Measurements from ENCODE around the gene SLC46A2.
A peak's percentile ranks its signal among the peaks of the same experiment; 100 is the strongest.

Gene SLC46A2

DNA sequence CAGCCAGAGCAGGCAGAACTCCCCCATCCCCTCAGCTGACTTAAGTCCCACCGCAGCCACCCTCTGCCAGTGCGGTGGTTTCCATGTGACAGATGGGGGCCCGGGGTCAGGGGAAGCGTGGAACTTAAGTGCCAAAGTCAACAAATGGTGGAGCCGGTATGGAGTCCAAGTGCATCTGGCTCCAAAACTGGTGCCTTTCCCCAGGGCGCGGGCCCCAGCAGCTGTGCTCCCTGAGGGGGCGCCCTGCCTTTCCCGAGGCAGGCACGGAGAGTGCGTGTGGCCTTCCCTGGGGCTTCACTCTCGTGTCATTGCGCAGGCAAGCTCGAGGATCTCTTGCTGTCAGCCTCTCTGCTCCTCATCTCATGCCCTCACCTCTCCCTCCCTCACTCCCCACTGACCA lies 33.8 kb downstream of the SLC46A2 start:
- no peak for DNase-seq

DNA sequence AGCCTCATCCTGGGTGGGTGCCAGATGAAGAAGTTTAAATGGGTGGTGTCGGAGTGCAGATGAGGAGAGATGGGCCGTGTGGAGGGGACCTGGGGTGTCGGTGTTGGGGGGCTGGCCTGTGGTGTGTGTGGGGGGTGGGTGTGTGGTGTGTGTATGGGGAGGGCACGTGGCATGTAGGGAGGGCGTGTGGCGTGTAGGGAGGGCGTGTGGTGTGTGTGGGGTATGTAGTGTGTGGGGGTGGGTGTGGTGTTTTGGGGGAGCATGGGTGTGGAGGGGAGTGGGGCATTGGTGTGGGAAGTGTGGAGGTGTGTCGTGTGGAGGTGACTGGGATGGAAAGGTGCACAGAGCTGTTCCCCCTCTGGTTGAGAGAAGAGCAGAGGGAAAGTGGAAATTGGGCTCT lies 34.5 kb downstream of the SLC46A2 start:
- DNase-seq: no peak

DNA sequence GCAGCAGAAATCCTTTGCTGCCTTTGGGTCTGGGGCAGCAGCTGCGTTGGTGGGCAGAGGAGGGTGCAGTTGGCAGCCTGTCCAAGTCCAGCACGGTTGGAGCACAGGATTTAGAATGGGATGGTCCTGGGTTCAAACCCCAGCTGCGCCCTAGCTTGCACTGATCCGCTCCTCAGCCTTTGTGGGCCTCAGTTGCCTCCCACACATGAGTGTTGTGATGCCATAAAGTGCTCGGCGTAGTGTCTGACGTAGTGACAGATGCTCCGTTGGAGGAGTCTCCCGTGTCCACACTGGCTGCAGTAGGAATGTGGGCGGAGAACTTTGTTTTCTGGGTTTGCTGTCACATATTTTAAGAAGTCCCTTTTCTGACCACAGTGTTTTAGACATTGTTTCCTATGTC lies 36.0 kb downstream of the SLC46A2 start:
- no peak for DNase-seq

DNA sequence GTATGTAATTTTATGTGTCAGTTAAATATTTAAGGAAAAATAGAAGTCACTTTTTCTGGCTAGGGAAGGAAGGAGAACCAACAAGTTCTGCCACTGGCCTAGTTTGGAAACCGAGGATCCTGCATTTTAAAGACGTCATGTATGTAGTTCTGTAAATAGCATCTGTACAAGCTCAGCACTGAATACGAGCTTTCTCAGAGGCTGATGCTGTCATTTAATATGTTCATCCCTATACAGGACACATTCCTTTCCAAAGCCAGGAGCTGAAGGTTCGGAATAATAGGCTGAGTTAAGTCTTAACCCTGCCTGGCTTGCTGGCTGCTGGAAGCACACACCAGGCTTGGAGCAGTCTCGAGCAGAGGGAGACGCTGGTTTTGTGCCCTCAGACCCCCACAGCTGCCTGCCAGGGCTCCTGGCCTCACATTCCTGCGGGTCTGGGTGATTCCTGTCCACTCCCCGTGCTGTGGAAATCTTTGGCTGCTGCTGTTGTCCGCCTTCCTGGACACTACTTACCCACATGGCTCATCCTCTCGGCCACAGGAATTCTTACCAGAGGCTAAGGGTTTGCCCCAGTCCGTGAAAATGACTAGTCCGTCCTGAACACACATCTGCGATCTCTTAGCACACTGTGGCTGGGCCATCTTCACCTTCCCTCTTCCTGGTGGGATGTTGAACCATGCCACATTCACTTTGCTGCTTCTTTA lies 36.6 kb downstream of the SLC46A2 start:
- DNase-seq: no peak

DNA sequence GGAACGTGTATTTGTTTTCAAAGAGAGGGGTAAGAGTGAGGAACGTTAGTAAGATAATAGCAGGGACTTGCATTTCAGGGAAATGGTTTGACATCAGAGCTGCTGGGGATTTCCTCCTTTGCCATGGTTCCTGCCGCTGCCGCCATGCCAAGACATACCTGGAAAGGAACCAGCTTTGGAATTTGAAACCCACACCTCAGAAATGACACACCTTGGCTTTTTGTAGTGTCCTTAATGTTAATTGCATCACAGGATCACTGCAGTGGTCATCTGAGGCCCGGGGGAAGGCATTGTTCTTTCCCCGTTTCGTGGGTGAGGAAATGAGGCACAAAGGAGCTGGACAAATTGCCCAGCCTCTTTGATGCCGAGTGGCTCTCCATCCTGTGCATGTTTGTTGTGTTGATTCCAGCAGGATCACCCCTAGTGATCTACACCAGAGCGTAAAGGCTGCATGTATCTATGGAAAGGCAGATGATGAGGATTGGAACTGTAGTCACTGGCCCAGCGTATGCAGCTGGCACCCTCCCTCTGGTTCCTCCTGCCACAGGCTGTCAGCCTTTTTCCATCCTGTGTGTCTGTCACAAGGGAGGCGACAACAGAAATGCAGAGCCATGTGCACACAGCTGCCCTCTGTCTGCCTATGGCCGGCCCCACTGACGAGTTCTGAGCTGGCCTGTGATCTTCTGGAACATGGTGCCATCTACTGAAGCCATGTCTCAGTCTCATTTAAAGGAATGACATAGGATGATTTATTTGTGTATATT lies 37.8 kb downstream of the SLC46A2 start:
- DNase-seq: no peak

DNA sequence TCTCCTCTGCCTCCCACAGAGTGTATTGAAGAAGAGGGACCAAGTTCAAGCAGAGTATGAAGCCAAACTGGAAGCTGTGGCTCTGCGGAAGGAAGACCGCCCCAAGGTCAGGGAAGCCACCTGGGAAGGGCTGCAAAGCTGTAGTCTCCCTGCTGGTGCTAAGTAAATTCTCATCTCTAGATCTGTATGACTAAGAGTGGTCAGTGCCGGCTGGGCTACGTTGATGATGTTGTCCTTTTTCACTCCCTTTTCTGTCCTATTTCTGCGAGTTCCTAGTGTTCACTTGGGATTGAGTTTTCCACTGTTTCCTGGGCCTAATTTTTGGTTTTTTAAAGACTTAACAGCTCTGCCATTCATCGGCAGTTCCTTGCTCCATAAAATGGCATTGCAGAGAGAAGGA lies 39.8 kb downstream of the SLC46A2 start:
- DNase-seq: no peak

DNA sequence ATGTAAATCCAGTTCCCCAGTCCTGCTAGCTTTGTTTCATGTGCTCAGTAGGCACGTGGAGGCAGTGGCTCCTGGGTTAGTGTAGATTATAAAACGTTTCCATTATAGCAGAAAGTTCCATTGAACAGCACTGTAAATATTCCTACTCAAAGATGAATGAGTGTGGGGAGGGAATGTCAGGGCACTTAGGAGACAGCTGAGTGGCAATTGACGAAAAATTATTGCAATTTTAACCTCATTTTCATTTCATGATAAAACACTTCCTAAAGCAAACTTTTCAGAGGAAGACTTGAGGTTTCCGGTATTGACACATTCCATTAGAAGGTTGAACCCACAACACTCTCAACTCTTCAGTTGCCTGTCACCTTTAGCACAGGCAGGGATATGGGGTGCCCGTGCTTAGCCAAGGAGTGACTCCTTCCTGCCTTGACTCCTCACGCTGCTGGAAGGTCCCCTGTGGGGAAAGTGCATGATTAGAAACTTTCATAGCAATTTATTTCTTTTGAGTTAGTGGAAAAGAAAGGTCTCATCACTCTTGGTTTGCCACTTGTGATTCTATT lies 41.2 kb downstream of the SLC46A2 start:
- DNase-seq: no peak

DNA sequence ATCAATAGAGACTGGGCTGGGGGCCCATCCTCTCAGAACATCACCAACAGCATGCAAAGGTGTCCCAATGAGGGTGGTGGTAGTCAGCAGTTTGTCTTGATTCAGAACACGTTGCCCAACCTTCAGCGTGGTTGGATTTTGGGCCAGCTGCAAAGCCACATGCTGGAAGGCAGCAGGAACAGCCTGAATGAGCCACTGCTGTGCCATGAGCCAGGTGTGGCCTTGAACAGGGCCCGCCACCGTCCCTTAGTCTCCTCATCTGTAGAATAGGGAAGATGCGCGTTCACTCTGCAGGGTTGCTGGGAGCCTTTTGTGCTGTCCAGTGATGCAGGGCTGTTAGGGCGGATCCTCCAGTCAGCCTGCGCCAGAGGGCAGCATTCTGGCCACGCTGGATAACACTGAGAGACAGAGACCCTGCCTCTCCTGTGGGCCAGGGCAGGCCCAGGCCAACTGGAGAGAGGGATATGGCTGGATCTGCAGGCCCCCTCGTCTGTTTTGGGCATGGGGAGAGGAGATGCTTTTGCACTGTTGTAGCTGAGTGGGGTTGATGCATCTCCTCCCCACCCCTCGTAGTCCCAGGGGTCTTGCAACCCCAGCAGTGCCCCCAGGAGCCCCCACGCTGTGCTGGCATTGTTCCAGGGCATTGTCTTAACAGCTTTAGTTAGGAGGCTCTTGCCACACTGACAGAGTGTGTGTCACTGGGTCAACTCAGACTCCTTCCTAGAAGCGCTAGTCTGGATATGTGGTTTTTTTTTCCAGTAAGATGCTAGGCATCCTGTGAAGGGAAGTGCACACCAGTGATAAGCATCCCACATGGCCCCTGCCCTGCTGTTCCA lies 42.1 kb downstream of the SLC46A2 start:
- DNase-seq: no peak

DNA sequence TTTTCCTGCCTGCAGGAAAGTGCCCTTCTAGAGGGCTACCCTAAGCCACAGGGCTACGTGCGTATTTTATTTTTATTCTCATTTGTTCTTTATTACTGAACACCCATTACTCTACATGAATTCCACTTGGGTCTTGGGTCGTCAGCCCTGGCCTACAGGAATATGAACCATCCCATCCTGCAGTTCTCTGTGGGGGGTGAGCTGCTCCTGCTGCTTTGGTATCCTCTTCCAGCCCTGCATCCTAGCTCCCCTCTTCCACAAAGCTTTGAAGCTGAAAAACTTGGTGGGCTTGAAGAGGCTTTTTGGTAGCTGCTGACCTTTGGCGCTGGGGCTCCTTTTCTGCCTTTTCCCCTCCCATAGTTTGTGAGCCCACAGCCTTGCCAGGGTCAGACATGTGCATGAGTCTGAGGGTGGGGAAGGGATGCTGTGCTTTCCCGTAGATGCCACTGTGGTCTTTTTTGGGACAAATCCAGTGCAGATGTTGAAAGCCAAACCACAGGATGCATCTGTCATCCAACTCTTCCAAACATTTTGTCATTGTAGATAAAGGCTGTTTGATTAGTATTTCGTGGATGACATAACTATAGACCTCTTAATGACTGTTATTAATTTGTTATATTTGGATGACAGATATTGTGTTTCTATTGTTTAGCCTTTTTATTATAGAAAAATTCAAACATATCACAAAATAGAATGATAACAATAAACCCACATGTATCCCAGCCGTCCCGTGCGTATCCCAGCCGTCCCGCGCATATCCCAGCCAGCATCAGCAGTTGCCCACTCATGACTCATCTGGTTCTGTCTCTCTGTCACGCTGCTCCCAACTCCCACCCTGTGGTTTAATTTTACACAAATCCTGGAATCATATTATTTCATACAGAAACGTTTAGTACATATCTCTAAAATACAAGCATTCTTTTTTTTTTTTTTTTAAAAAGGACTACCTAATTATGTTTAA lies 43.9 kb downstream of the SLC46A2 start:
- no peak for DNase-seq

DNA sequence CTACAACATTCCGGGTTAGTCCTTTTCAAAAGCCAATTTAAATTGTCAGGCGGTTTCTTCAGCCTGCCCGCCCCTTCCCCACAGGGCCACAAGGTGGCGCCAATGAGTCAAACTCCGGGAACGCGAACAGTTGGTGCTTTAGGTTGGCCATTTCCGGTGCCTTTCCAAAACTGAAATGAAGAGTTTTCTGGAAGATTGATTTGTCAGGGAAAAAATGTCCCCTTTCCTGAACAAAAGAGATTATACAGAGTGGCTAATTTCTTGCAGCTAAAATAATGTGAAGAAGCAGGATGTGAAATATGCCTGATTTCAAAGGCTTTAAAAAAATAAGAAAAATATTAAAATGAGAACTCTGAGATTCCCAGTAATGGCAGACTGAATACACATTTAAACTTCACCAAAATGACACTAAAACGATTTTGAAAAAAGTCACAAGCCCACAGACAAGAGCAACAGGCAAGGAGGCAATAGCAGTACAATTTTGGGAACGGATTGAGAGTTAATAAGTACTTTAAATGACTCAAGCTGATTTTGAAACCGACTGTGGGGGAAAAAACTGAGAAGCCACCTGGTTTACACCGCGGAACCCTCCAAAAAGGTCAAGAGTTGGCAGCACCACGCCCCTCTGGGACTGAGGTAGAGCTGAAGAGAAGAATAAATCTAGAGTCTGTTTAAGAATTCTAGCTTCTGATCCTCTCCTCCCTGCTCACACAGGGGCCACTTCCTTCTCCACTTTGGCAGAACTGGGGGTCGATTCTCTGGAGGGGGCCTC lies 45.7 kb downstream of the SLC46A2 start:
- DNase-seq: peak; percentile 0

DNA sequence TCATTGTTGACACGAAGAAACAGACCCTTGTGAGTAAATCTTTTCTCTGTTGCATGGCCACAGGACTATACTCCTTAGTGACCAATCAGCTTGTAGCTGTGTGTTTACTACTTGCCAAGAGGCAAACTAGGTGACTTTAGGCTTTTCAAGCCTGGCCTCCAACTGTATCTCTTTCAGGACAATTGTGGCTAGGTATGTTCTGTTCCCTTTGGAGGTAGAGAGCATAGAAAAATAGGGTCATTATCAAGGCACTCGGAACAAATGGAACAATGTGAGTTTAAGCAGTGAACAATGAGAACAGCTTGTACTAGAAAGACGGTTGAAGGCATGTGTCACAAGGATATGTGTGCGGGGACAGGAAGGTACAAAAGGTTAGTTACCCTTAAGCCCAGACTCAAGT lies 48.1 kb downstream of the SLC46A2 start:
- no peak for DNase-seq

DNA sequence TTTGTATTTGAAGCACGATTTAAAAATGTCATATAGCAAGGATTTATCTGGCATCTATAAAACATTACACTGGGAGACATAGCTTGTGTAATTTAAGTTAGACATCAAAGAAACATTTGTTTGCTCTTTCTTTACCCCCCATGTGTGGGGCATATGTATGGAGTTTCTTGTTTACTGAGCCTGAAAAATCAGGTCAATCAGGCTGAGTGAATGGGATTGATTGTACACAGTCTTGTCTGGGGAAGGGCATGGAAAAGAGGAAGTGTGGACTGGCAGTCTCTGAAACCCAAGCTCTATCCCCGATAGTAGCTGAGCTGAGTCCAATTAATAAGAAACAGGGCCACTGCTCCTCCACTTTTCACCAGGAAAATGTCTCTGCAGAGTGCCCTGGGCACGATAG lies 49.4 kb downstream of the SLC46A2 start:
- no peak for DNase-seq

DNA sequence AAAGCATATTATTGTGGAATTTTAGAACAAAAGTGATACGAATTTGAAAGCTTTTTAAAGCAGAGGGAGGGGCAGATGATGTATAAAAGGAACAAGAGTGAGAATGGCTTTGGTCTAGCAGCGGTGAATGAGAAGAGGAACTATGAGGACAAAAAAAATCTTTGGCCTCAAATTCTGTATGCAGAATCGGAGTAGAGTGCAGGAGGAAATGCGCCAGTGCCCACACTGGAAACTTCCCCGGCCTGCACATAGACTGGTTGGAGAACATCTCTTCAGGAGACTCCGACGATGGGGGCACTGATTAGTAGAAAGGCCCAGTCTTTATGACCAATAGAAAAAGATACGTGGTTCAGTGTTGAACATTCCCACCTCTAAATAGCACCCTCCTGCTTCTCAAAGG lies 51.3 kb downstream of the SLC46A2 start:
- no peak for DNase-seq

DNA sequence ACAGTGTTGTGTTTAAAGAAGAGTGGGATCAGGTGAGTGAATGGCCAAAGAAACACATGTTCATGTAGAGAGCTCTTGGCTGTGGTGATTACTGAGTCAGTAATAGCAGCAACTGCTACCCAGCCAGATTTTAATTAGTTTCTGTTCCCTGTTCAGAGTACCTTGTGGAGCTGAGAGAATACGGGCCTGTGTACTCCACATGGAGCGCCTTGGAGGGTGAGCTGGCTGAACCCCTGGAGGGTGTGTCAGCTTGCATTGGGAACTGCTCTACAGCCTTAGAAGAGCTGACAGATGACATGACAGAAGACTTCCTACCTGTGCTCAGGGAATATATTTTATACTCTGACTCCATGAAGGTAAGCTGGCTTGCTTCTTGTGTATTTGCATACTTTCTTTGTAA lies 52.3 kb downstream of the SLC46A2 start:
- no peak for DNase-seq

DNA sequence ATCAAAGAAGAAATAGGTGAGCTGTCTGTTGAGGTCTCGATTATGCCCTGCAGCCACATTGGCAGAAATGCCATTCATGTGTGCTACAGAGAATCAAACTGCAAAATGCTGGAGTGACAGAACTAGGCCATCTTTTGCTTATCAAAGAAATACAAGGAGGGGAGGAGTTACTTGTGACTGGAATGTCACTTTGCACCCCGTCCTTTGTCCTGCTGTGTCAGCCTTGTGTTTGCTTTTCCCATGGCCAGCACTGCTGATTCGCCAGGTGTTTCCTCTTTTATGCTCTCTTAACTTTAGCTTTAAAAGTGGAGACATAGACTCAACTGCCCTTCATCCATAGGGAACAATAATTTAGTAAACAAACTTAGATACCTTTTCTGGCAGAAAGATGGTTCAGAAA lies 54.3 kb downstream of the SLC46A2 start:
- no peak for DNase-seq

DNA sequence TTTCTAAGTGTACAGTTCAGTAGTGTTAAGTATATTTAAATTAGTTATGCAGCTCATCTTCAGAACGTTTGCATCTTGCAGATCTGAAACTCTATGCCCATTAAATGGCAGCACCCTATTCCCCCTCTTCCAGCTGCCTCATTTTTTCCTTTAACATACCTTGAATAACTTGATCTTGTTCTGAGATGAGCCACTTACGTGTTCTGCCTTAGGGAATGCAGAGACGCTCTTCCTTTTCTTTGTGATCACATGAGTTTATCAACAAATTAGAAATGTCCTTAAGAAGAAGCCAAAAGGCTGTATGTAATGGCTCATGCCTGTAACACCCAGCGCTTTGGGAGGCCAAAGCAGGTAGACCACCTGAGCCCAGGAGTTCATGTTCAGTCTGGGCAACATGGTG lies 57.6 kb downstream of the SLC46A2 start:
- no peak for DNase-seq

DNA sequence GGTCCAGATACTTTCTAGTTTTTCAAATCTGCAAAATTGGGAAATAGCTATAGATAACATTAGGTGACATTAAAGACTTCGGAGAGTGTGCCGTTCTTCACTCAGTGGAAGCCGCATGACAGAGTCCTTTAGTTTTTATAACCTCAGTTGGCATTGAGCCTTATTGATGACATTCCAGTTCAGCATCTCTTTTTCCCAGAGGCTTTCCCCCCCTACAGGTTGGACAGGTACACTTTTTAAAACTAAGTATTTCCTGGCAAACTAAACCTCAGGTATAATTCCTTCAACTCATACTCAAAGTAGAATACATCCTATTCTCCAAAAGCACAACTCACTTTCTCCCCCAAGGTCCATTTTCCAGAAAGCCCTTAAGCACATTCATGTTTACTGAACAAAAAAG lies 58.7 kb downstream of the SLC46A2 start:
- no peak for DNase-seq

DNA sequence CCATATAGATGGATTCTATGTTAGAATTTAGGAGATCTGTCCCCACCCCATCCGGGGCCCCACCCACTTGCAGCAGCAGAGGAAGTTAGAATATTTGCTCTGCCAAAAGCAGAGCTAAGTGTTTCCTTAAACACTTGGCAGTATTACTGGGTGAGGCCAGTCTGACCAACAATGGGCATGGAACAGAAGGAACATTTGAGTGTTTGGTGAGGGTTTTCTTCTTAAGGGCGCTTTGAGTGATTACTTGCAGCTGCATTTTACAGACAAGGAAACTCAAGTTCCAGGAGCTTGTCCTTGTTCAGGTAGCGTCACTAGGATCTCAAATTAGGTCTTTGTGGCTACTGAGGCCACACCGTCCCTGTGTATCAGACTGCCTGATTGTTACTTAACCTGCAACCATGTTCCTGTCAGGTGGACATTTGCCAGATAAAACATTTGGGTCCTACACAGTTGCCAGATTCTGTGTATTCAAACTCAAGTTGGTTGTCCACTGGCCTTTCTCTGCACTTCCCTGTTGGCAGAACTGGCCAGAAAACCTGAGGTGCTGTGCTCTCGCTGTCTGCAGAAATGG lies 59.3 kb downstream of the SLC46A2 start:
- DNase-seq: no peak

Measured in NCI-H526 treated with DMSO at 0.1 percent for 48 hours (cell line).